ENCODE results near the gene RGS6.

DNA sequence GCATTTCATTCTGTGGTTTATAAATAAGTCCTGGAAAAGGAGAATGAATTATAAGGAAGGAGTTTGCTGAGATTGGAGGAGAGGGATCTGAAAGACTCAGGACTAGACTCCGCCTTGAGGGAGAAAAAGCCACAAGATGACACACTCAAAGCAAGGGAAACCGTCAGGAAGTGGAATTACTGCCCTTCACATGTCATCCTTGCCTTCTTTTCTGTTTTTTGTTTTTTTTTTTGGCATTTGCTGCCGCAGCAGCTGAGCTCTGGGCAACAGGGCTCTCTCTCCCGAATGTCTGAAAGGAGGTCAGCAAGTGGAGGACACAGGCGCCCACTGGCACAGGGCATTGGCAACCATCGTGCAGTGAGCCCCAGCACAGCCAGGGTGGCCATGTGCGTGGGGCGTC is 616.8 kb downstream of the RGS6 start:
- TF ChIP-seq PAX5 (IDR thresholded peaks at IDR 0.05; ENCODE audit: insufficient read depth, low read length, severe bottlenecking) (no peak), POLR2A (IDR thresholded peaks at IDR 0.05; ENCODE audit: low read depth, low read length) (no peak), TAF1 (IDR thresholded peaks at IDR 0.05; ENCODE audit: low read depth, low read length) (no peak)
